CD8-positive, alpha-beta memory T cell (primary cell): ENCODE data around the gene TM9SF4. TPM values are rescaled to one million over a fixed set of nuclear protein-coding genes. Genes with fewer than 3 reads are reported as not detected.

ENCODE experiments used
- CTCF ChIA-PET: fragments of 350-600 bp; sonication (Branson Sonifier 250); formaldehyde crosslinking; loops from one replicate; lab custom pipeline; 2021; ENCODE audit warnings: antibody characterized with exemption; lab: Charles Lee
- POLR2A ChIA-PET: fragments of 350-600 bp; sonication (Branson Sonifier 250); formaldehyde crosslinking; loops from one replicate; lab custom pipeline; 2021; ENCODE audit warnings: antibody characterized with exemption; lab: Charles Lee
- DNase-seq, 5 donors: peaks; one replicate each; pipeline versions ENCODE4 v3.0.0 to v3.0.0-alpha.2; 2020 to 2022; ENCODE audit warnings: mixed read lengths in 1 of 5
- H3K27ac ChIP-seq: one replicate; pipeline ENCODE4 v1.7.0; 2013; ENCODE audit warnings: low read depth, mild to moderate bottlenecking, low read length, moderate library complexity
- H3K27me3 ChIP-seq: 2 replicates; pipeline ENCODE4 v1.7.0; 2013; ENCODE audit warnings: low read length, mild to moderate bottlenecking; ENCODE audit not compliant: insufficient read depth, poor library complexity, severe bottlenecking
- H3K36me3 ChIP-seq: 2 replicates; pipeline ENCODE4 v1.7.0; 2013; ENCODE audit warnings: mild to moderate bottlenecking, low read length, moderate library complexity; ENCODE audit not compliant: insufficient read depth
- H3K4me1 ChIP-seq: 2 replicates; pipeline ENCODE4 v1.7.0; 2013; ENCODE audit warnings: mild to moderate bottlenecking, low read length, moderate library complexity; ENCODE audit not compliant: insufficient read depth
- H3K4me3 ChIP-seq: 2 replicates; pipeline ENCODE4 v1.7.0; 2013; ENCODE audit warnings: mild to moderate bottlenecking, low read length
- H3K9me3 ChIP-seq: 2 replicates; pipeline ENCODE4 v1.7.0; 2013; ENCODE audit warnings: mild to moderate bottlenecking, low read length
- H3K27ac Mint-ChIP-seq, 8 donors: one replicate each; pipeline ENCODE4 v1.8.0; 2020 to 2021; ENCODE audit warnings: mixed read lengths in 8 of 8, mild to moderate bottlenecking in 6 of 8, inconsistent platforms in 3 of 8, moderate library complexity in 3 of 8
- H3K27me3 Mint-ChIP-seq, 2 donors: one replicate each; pipeline ENCODE4 v1.8.0; 2020 to 2021; ENCODE audit warnings: mixed read lengths in 2 of 2, mild to moderate bottlenecking in 1 of 2, moderate library complexity in 1 of 2
- H3K36me3 Mint-ChIP-seq, 3 donors: one replicate each; pipeline ENCODE4 v1.8.0; 2020 to 2021; ENCODE audit warnings: mixed read lengths in 3 of 3, inconsistent platforms in 1 of 3, mild to moderate bottlenecking in 1 of 3
- H3K4me1 Mint-ChIP-seq, 3 donors: one replicate each; pipeline ENCODE4 v1.8.0; 2020 to 2021; ENCODE audit warnings: mixed read lengths in 3 of 3, inconsistent platforms in 1 of 3, mild to moderate bottlenecking in 1 of 3
- H3K4me3 Mint-ChIP-seq, 7 donors: one replicate each; pipeline ENCODE4 v1.8.0; 2020 to 2021; ENCODE audit warnings: mixed read lengths in 7 of 7, mild to moderate bottlenecking in 6 of 7, moderate library complexity in 4 of 7, inconsistent platforms in 2 of 7
- H3K9me3 Mint-ChIP-seq, 5 donors: one replicate each; pipeline ENCODE4 v1.8.0; 2020 to 2022; ENCODE audit warnings: mixed read lengths in 5 of 5, mild to moderate bottlenecking in 3 of 5, moderate library complexity in 2 of 5, inconsistent platforms in 1 of 5
- polyA plus RNA-seq: library from polyadenylated mRNA; unstranded; fragments of 300-500 nt; fragmentation: Illumina TruSeq; gene quantifications from one replicate; pipeline ENCODE4 v1.2.3, GENCODE V29; 2021
- total RNA-seq, 2 experiments: library from RNA; stranded (reverse); gene quantifications; one replicate each; pipeline ENCODE4 v1.2.3, GENCODE V29; 2021

The TM9SF4 gene
- total and polyA plus RNA-seq, 3 experiments from 2014 or later = 44.0 to 49.8 (median 48.0) TPM

GRCh38 chr20:32070282-32070681 is 39.2 kb upstream of the TM9SF4 start:
- POLR2A ChIA-PET = no interaction called here
- H3K27ac ChIP-seq = no peak overlapping the region
- no peaks in the 10 kb centered on the region for H3K4me1 ChIP-seq

GRCh38 chr20:32070690-32071213 is 38.8 kb upstream of the TM9SF4 start:
- Mint-ChIP-seq H3K4me1 (no peaks in the 10 kb centered on the region), H3K4me3 (no peak overlapping the region), H3K27ac (no peak overlapping the region), H3K27me3 (peaks cover 6 to 27% of the 10 kb centered on the region in 2 donors), H3K36me3 (no peaks in the 10 kb centered on the region), H3K9me3 (no peaks in the 10 kb centered on the region)
- no peaks in the 10 kb centered on the region for H3K4me1 ChIP-seq
- no peak for DNase-seq
- CTCF ChIA-PET = no interaction called here
- H3K9me3 ChIP-seq = no peaks in the 10 kb centered on the region
- H3K36me3 ChIP-seq = no peaks in the 10 kb centered on the region
- no peak overlapping the region for H3K4me3 ChIP-seq
- H3K27me3 ChIP-seq = no peaks in the 10 kb centered on the region
- POLR2A ChIA-PET = no interaction called here
- no peak overlapping the region for H3K27ac ChIP-seq

More at GRCh38 chr20:32070282-32070681, 39.2 kb upstream of the TM9SF4 start:
- no peak for DNase-seq
- CTCF ChIA-PET = no interaction called here
- Histone ChIP-seq H3K4me3 (no peak overlapping the region), H3K9me3 (no peaks in the 10 kb centered on the region), H3K27me3 (no peaks in the 10 kb centered on the region), H3K36me3 (no peaks in the 10 kb centered on the region)
- no peaks in the 10 kb centered on the region for H3K4me1 Mint-ChIP-seq
- no peaks in the 10 kb centered on the region for H3K9me3 Mint-ChIP-seq
- H3K36me3 Mint-ChIP-seq = no peaks in the 10 kb centered on the region
- H3K27ac Mint-ChIP-seq = peak overlapping the region in 1 of 8 donors; percentile 49
- no peak overlapping the region for H3K4me3 Mint-ChIP-seq
- peaks cover 7 to 23% of the 10 kb centered on the region in 2 donors for H3K27me3 Mint-ChIP-seq

- ChIA-PET CTCF (interaction anchor here (0.8 kb wide), 1 partner anchor 20 kb away, joined by 3 read pairs; no protein-coding TSS in a partner anchor), POLR2A (no interaction called here)
- no peaks in the 10 kb centered on the region for H3K4me1 ChIP-seq
These were observed 37.9 kb upstream of the TM9SF4 start for GRCh38 chr20:32071395-32072167.

GRCh38 chr20:32072168-32072750 is 37.3 kb upstream of the TM9SF4 start:
- CTCF ChIA-PET = interaction anchor here (0.8 to 1.1 kb wide), 2 partner anchors 19 kb away, joined by 3 read pairs; no protein-coding TSS in a partner anchor
- POLR2A ChIA-PET = no interaction called here
- no peaks in the 10 kb centered on the region for H3K36me3 ChIP-seq

More at GRCh38 chr20:32071395-32072167, 37.9 kb upstream of the TM9SF4 start:
- no peak overlapping the region for H3K4me3 ChIP-seq
- no peak overlapping the region for H3K27ac Mint-ChIP-seq
- H3K36me3 ChIP-seq = no peaks in the 10 kb centered on the region
- no peaks in the 10 kb centered on the region for H3K27me3 ChIP-seq
- H3K4me1 Mint-ChIP-seq = no peaks in the 10 kb centered on the region
- H3K27ac ChIP-seq = no peak overlapping the region
- no peaks in the 10 kb centered on the region for H3K36me3 Mint-ChIP-seq
- no peak overlapping the region for H3K4me3 Mint-ChIP-seq
- peaks cover 6 to 28% of the 10 kb centered on the region in 2 donors for H3K27me3 Mint-ChIP-seq
- no peak for DNase-seq
- no peaks in the 10 kb centered on the region for H3K9me3 Mint-ChIP-seq
- H3K9me3 ChIP-seq = no peaks in the 10 kb centered on the region

GRCh38 chr20:32075534-32075933 is 34.0 kb upstream of the TM9SF4 start:
- Histone ChIP-seq H3K4me1 (no peaks in the 10 kb centered on the region), H3K36me3 (no peaks in the 10 kb centered on the region), H3K4me3 (no peak overlapping the region), H3K27me3 (no peaks in the 10 kb centered on the region), H3K27ac (no peak overlapping the region), H3K9me3 (no peaks in the 10 kb centered on the region)
- no peak overlapping the region for H3K27ac Mint-ChIP-seq
- H3K27me3 Mint-ChIP-seq = peaks cover 6 to 31% of the 10 kb centered on the region in 2 donors
- H3K4me3 Mint-ChIP-seq = no peak overlapping the region
- DNase-seq = no peak
- H3K9me3 Mint-ChIP-seq = no peaks in the 10 kb centered on the region
- CTCF ChIA-PET = no interaction called here
- no peaks in the 10 kb centered on the region for H3K4me1 Mint-ChIP-seq
- POLR2A ChIA-PET = no interaction called here
- no peaks in the 10 kb centered on the region for H3K36me3 Mint-ChIP-seq

More at GRCh38 chr20:32072168-32072750, 37.3 kb upstream of the TM9SF4 start:
- no peaks in the 10 kb centered on the region for H3K4me1 Mint-ChIP-seq
- H3K27ac Mint-ChIP-seq = peak overlapping the region in 1 of 8 donors; percentile 24
- peaks cover 7 to 27% of the 10 kb centered on the region in 2 donors for H3K27me3 Mint-ChIP-seq
- no peaks in the 10 kb centered on the region for H3K27me3 ChIP-seq
- H3K36me3 Mint-ChIP-seq = no peaks in the 10 kb centered on the region
- no peak overlapping the region for H3K4me3 Mint-ChIP-seq
- DNase-seq = no peak
- H3K4me1 ChIP-seq = no peaks in the 10 kb centered on the region
- no peak overlapping the region for H3K4me3 ChIP-seq
- no peaks in the 10 kb centered on the region for H3K9me3 Mint-ChIP-seq
- no peak overlapping the region for H3K27ac ChIP-seq
- no peaks in the 10 kb centered on the region for H3K9me3 ChIP-seq

- POLR2A ChIA-PET = no interaction called here
- CTCF ChIA-PET = no interaction called here
- DNase-seq = no peak
- Histone ChIP-seq H3K4me1 (no peaks in the 10 kb centered on the region), H3K27me3 (no peaks in the 10 kb centered on the region), H3K9me3 (no peaks in the 10 kb centered on the region), H3K27ac (no peak overlapping the region), H3K4me3 (no peak overlapping the region), H3K36me3 (no peaks in the 10 kb centered on the region)
- Mint-ChIP-seq H3K4me1 (no peaks in the 10 kb centered on the region), H3K4me3 (no peak overlapping the region), H3K27me3 (peaks cover 6 to 38% of the 10 kb centered on the region in 2 donors), H3K36me3 (no peaks in the 10 kb centered on the region), H3K27ac (no peak overlapping the region), H3K9me3 (no peaks in the 10 kb centered on the region)
These were observed 32.3 kb upstream of the TM9SF4 start for GRCh38 chr20:32077190-32077589.

GRCh38 chr20:32078322-32078721 is 31.2 kb upstream of the TM9SF4 start:
- H3K27ac ChIP-seq = no peak overlapping the region
- Mint-ChIP-seq H3K9me3 (no peaks in the 10 kb centered on the region), H3K36me3 (no peaks in the 10 kb centered on the region), H3K4me3 (no peak overlapping the region), H3K27me3 (peaks cover 6 to 45% of the 10 kb centered on the region in 2 donors), H3K27ac (no peak overlapping the region), H3K4me1 (no peaks in the 10 kb centered on the region)
- no peak overlapping the region for H3K4me3 ChIP-seq
- DNase-seq = no peak
- H3K36me3 ChIP-seq = no peaks in the 10 kb centered on the region
- peaks cover 6% of the 10 kb centered on the region for H3K27me3 ChIP-seq
- POLR2A ChIA-PET = no interaction called here
- CTCF ChIA-PET = no interaction called here
- H3K4me1 ChIP-seq = no peaks in the 10 kb centered on the region
- H3K9me3 ChIP-seq = no peaks in the 10 kb centered on the region

GRCh38 chr20:32078791-32079190 is 30.7 kb upstream of the TM9SF4 start:
- no peaks in the 10 kb centered on the region for H3K36me3 Mint-ChIP-seq
- H3K27me3 Mint-ChIP-seq = peaks cover 4 to 48% of the 10 kb centered on the region in 2 donors
- no peak overlapping the region for H3K4me3 Mint-ChIP-seq
- no peaks in the 10 kb centered on the region for H3K4me1 Mint-ChIP-seq
- Histone ChIP-seq H3K36me3 (no peaks in the 10 kb centered on the region), H3K27me3 (peaks cover 10% of the 10 kb centered on the region), H3K9me3 (no peaks in the 10 kb centered on the region), H3K27ac (no peak overlapping the region), H3K4me1 (no peaks in the 10 kb centered on the region), H3K4me3 (no peak overlapping the region)
- ChIA-PET POLR2A (no interaction called here), CTCF (no interaction called here)
- no peak for DNase-seq
- no peak overlapping the region for H3K27ac Mint-ChIP-seq
- no peaks in the 10 kb centered on the region for H3K9me3 Mint-ChIP-seq
